ENCODE measurements around the gene TBC1D23.
A peak's percentile ranks its signal among the peaks of the same experiment; 100 is the strongest.

TBC1D23 gene

DNA sequence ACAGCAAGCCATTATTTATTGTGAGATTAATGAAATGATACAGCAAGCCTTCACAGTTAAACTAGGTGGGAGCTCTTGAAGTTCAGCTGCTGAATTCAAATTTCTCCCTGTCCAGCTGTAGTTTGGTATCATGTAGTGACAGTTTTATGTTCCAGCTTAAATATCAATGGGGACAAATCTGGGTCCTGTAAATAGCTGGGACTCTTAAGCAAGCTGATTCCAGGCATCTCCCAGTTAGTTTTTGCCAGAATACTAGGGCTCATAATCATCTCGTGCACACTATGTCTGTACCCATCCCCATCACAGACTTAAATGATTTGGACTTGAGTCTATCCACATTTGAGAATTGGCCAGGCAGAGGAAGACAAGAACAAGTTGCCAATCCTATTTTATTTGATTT lies 45.9 kb downstream of the TBC1D23 start:
- Histone ChIP-seq H2BK12ac (ENCODE audit: low read length) (no peak overlapping the region), H3K27me3 (ENCODE audit: insufficient read depth, low read length) (no peaks in the 10 kb centered on the region), H3K18ac (ENCODE audit: low read length) (no peak overlapping the region), H3K23ac (ENCODE audit: low read length) (no peak overlapping the region), H4K91ac (ENCODE audit: low read depth, low read length) (no peak overlapping the region), H3K79me1 (ENCODE audit: low read length) (no peaks in the 10 kb centered on the region), H2AFZ (ENCODE audit: insufficient read depth, low read length, poor library complexity) (no peak overlapping the region), H3K4me2 (ENCODE audit: low read length) (no peak overlapping the region), H4K12ac (ENCODE audit: low read depth, low read length) (no peak overlapping the region), H3K79me2 (ENCODE audit: control insufficient read depth, insufficient read depth, low read length, poor library complexity) (no peaks in the 10 kb centered on the region), H2BK5ac (ENCODE audit: low read depth, low read length, poor library complexity) (no peak overlapping the region), H2BK120ac (ENCODE audit: insufficient read depth, low read length, poor library complexity) (no peak overlapping the region), H3K36me3 (ENCODE audit: control insufficient read depth in 1 of 2, insufficient read depth in 2 of 2, low read length in 2 of 2) (peaks cover 2 to 3% of the 10 kb centered on the region in 2 experiments), H3K4me1 (ENCODE audit: control insufficient read depth in 1 of 2, insufficient read depth in 2 of 2, low read length in 2 of 2) (no peaks in the 10 kb centered on the region), H3K9me3 (ENCODE audit: insufficient read depth, low read depth, low read length) (no peaks in the 10 kb centered on the region), H3K14ac (ENCODE audit: low read length) (no peak overlapping the region), H3K4me3 (ENCODE audit: low read depth, low read length) (no peak overlapping the region), H3K9ac (ENCODE audit: low read length) (no peak overlapping the region), H3K4ac (ENCODE audit: low read depth, low read length) (no peak overlapping the region), H3K27ac (ENCODE audit: low read depth, low read length) (no peak overlapping the region), H2AK5ac (ENCODE audit: low read length) (no peak overlapping the region), H4K8ac (ENCODE audit: low read depth, low read length) (no peak overlapping the region)
- no peak for DNase-seq
- WGBS (ENCODE audit: extremely low coverage, insufficient coverage, insufficient read length) = no CpG with 5 or more reads among the region's 1 CpG

GRCh38 chr3:100310355-100310965 lies 49.7 kb downstream of the TBC1D23 start:
- Histone ChIP-seq H4K12ac (ENCODE audit: low read depth, low read length) (no peak overlapping the region), H3K4me1 (ENCODE audit: control insufficient read depth in 1 of 2, insufficient read depth in 2 of 2, low read length in 2 of 2) (no peaks in the 10 kb centered on the region), H3K18ac (ENCODE audit: low read length) (no peak overlapping the region), H4K8ac (ENCODE audit: low read depth, low read length) (no peak overlapping the region), H3K27ac (ENCODE audit: low read depth, low read length) (no peak overlapping the region), H3K36me3 (ENCODE audit: control insufficient read depth in 1 of 2, insufficient read depth in 2 of 2, low read length in 2 of 2) (peaks cover 3 to 5% of the 10 kb centered on the region in 2 experiments), H3K4me2 (ENCODE audit: low read length) (no peak overlapping the region), H2BK12ac (ENCODE audit: low read length) (no peak overlapping the region), H3K14ac (ENCODE audit: low read length) (no peak overlapping the region), H3K4ac (ENCODE audit: low read depth, low read length) (no peak overlapping the region), H3K79me1 (ENCODE audit: low read length) (no peaks in the 10 kb centered on the region), H3K9ac (ENCODE audit: low read length) (no peak overlapping the region), H2AK5ac (ENCODE audit: low read length) (no peak overlapping the region), H2AFZ (ENCODE audit: insufficient read depth, low read length, poor library complexity) (no peak overlapping the region), H3K23ac (ENCODE audit: low read length) (no peak overlapping the region), H2BK5ac (ENCODE audit: low read depth, low read length, poor library complexity) (no peak overlapping the region), H3K27me3 (ENCODE audit: insufficient read depth, low read length) (no peaks in the 10 kb centered on the region), H3K79me2 (ENCODE audit: control insufficient read depth, insufficient read depth, low read length, poor library complexity) (no peaks in the 10 kb centered on the region), H4K91ac (ENCODE audit: low read depth, low read length) (no peak overlapping the region), H3K9me3 (ENCODE audit: insufficient read depth, low read depth, low read length) (no peaks in the 10 kb centered on the region), H3K4me3 (ENCODE audit: low read depth, low read length) (no peak overlapping the region), H2BK120ac (ENCODE audit: insufficient read depth, low read length, poor library complexity) (no peak overlapping the region)
- no peak for DNase-seq
- WGBS (ENCODE audit: extremely low coverage, insufficient coverage, insufficient read length) = no CpG with 5 or more reads among the region's 3 CpGs

GRCh38 chr3:100311011-100311410 lies 50.2 kb downstream of the TBC1D23 start:
- WGBS (ENCODE audit: extremely low coverage, insufficient coverage, insufficient read length) = no CpG with 5 or more reads among the region's 2 CpGs

DNA sequence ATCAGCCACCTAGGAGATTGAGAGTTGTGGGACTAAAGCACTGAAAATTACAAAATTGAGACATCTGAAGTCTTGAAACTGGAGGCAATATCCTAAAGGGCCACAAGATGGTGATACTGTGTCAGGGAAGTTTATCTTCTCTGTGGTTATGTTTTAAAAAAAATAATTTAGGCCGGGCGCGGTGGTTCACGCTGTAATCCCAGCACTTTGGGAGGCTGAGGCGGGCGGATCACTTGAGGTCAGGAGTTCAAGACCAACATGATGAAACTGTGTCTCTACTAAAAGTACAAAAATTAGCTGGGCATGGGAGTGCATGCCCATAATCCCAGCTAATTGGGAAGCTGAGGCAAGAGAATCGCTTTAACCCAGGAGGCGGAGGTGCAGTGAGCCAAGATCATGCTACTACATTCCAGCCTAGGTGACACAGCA lies 55.9 kb downstream of the TBC1D23 start:
- Histone ChIP-seq H3K27ac (ENCODE audit: low read depth, low read length) (no peak overlapping the region), H2AFZ (ENCODE audit: insufficient read depth, low read length, poor library complexity) (no peak overlapping the region), H3K4ac (ENCODE audit: low read depth, low read length) (no peak overlapping the region), H4K91ac (ENCODE audit: low read depth, low read length) (no peak overlapping the region), H3K18ac (ENCODE audit: low read length) (no peak overlapping the region), H3K23ac (ENCODE audit: low read length) (no peak overlapping the region), H3K9me3 (ENCODE audit: insufficient read depth, low read depth, low read length) (no peaks in the 10 kb centered on the region), H2BK12ac (ENCODE audit: low read length) (no peak overlapping the region), H2BK120ac (ENCODE audit: insufficient read depth, low read length, poor library complexity) (no peak overlapping the region), H3K4me3 (ENCODE audit: low read depth, low read length) (no peak overlapping the region), H4K12ac (ENCODE audit: low read depth, low read length) (no peak overlapping the region), H2AK5ac (ENCODE audit: low read length) (no peak overlapping the region), H3K36me3 (ENCODE audit: control insufficient read depth in 1 of 2, insufficient read depth in 2 of 2, low read length in 2 of 2) (peaks cover 3 to 5% of the 10 kb centered on the region in 2 experiments), H2BK5ac (ENCODE audit: low read depth, low read length, poor library complexity) (no peak overlapping the region), H3K27me3 (ENCODE audit: insufficient read depth, low read length) (no peaks in the 10 kb centered on the region), H4K8ac (ENCODE audit: low read depth, low read length) (no peak overlapping the region), H3K4me2 (ENCODE audit: low read length) (no peak overlapping the region), H3K4me1 (ENCODE audit: control insufficient read depth in 1 of 2, insufficient read depth in 2 of 2, low read length in 2 of 2) (no peaks in the 10 kb centered on the region), H3K14ac (ENCODE audit: low read length) (no peak overlapping the region), H3K79me2 (ENCODE audit: control insufficient read depth, insufficient read depth, low read length, poor library complexity) (no peaks in the 10 kb centered on the region), H3K79me1 (ENCODE audit: low read length) (no peaks in the 10 kb centered on the region), H3K9ac (ENCODE audit: low read length) (no peak overlapping the region)
- peak; percentile 13 to 71 for DNase-seq
- no CpG with 5 or more reads among the region's 8 CpGs for WGBS (ENCODE audit: extremely low coverage, insufficient coverage, insufficient read length)

More at GRCh38 chr3:100311011-100311410, 50.2 kb downstream of the TBC1D23 start:
- Histone ChIP-seq H2BK5ac (ENCODE audit: low read depth, low read length, poor library complexity) (no peak overlapping the region), H4K12ac (ENCODE audit: low read depth, low read length) (no peak overlapping the region), H3K36me3 (ENCODE audit: control insufficient read depth in 1 of 2, insufficient read depth in 2 of 2, low read length in 2 of 2) (peaks cover 3 to 5% of the 10 kb centered on the region in 2 experiments), H3K18ac (ENCODE audit: low read length) (no peak overlapping the region), H3K9me3 (ENCODE audit: insufficient read depth, low read depth, low read length) (no peaks in the 10 kb centered on the region), H3K23ac (ENCODE audit: low read length) (no peak overlapping the region), H2AFZ (ENCODE audit: insufficient read depth, low read length, poor library complexity) (no peak overlapping the region), H2BK12ac (ENCODE audit: low read length) (no peak overlapping the region), H3K79me2 (ENCODE audit: control insufficient read depth, insufficient read depth, low read length, poor library complexity) (no peaks in the 10 kb centered on the region), H2BK120ac (ENCODE audit: insufficient read depth, low read length, poor library complexity) (no peak overlapping the region), H3K79me1 (ENCODE audit: low read length) (no peaks in the 10 kb centered on the region), H4K8ac (ENCODE audit: low read depth, low read length) (no peak overlapping the region), H3K4me1 (ENCODE audit: control insufficient read depth in 1 of 2, insufficient read depth in 2 of 2, low read length in 2 of 2) (no peaks in the 10 kb centered on the region), H3K27me3 (ENCODE audit: insufficient read depth, low read length) (no peaks in the 10 kb centered on the region), H3K27ac (ENCODE audit: low read depth, low read length) (no peak overlapping the region), H4K91ac (ENCODE audit: low read depth, low read length) (no peak overlapping the region), H3K14ac (ENCODE audit: low read length) (no peak overlapping the region), H3K4me3 (ENCODE audit: low read depth, low read length) (no peak overlapping the region), H3K4me2 (ENCODE audit: low read length) (no peak overlapping the region), H3K9ac (ENCODE audit: low read length) (no peak overlapping the region), H2AK5ac (ENCODE audit: low read length) (no peak overlapping the region), H3K4ac (ENCODE audit: low read depth, low read length) (no peak overlapping the region)
- DNase-seq = no peak

Data from trophoblast cell (in vitro differentiated cells and primary cell).